MM.1S (cell line): ENCODE results near the gene DENND2D.

Source experiments
- DNase-seq: peaks from one replicate; pipeline ENCODE4 v3.0.0-alpha.2; 2015
- H2AFZ ChIP-seq: fragments of 300-600 bp; sonication (generic); 2 replicates; pipeline ENCODE4 v1.6.0; 2016; ENCODE audit warnings: antibody characterized with exemption, low read length
- H3F3A ChIP-seq: fragments of 300-600 bp; sonication (generic); 2 replicates; pipeline ENCODE4 v1.6.1; 2016; ENCODE audit warnings: mild to moderate bottlenecking, antibody characterized with exemption, low read length, moderate library complexity, mixed read lengths; ENCODE audit not compliant: insufficient read depth
- H3K27ac ChIP-seq: fragments of 300-600 bp; sonication (generic); 2 replicates; pipeline ENCODE4 v1.5.1; 2016; ENCODE audit warnings: mild to moderate bottlenecking, low read length
- H3K27me3 ChIP-seq: fragments of 300-600 bp; sonication (generic); replicated peaks from 2 replicates; pipeline ENCODE4 v1.6.0; 2016; ENCODE audit warnings: low read length; ENCODE audit not compliant: insufficient read depth
- H3K36me3 ChIP-seq: fragments of 300-600 bp; sonication (generic); replicated peaks from 2 replicates; pipeline ENCODE4 v1.6.1; 2016; ENCODE audit warnings: mild to moderate bottlenecking, low read length, mixed read lengths; ENCODE audit not compliant: insufficient read depth
- H3K4me1 ChIP-seq: fragments of 300-600 bp; sonication (generic); 2 replicates; pipeline ENCODE4 v1.6.1; 2016; ENCODE audit warnings: low read length, mixed read lengths
- H3K4me2 ChIP-seq: fragments of 300-600 bp; sonication (generic); 2 replicates; pipeline ENCODE4 v1.6.0; 2016; ENCODE audit warnings: low read depth, low read length
- H3K4me3 ChIP-seq: fragments of 300-600 bp; sonication (generic); 2 replicates; pipeline ENCODE4 v1.5.1; 2016; ENCODE audit warnings: low read length, mixed read lengths
- H3K79me2 ChIP-seq: fragments of 300-600 bp; sonication (generic); 2 replicates; pipeline ENCODE4 v1.6.1; 2016; ENCODE audit warnings: mixed run types, low read length, mixed read lengths
- H3K9ac ChIP-seq: fragments of 300-600 bp; sonication (generic); 2 replicates; pipeline ENCODE4 v1.6.1; 2016; ENCODE audit warnings: low read length, mixed read lengths
- H3K9me2 ChIP-seq: fragments of 300-600 bp; sonication (generic); replicated peaks from 2 replicates; pipeline ENCODE4 v1.6.1; 2016; ENCODE audit warnings: mild to moderate bottlenecking, low read length, mixed read lengths; ENCODE audit not compliant: insufficient read depth
- H3K9me3 ChIP-seq: fragments of 300-600 bp; sonication (generic); replicated peaks from 2 replicates; pipeline ENCODE4 v1.6.1; 2016; ENCODE audit warnings: mild to moderate bottlenecking, low read length, mixed read lengths; ENCODE audit not compliant: insufficient read depth
- H4K20me1 ChIP-seq: fragments of 300-600 bp; sonication (generic); 2 replicates; pipeline ENCODE4 v1.6.1; 2016; ENCODE audit warnings: mild to moderate bottlenecking, low read length, moderate library complexity, mixed read lengths; ENCODE audit not compliant: insufficient read depth
- EZH2 ChIP-seq: fragments of 300-600 bp; sonication (generic); optimal IDR thresholded peaks from 2 replicates; pipeline ENCODE3; 2017; ENCODE audit warnings: low read depth, mild to moderate bottlenecking, antibody characterized with exemption, low read length, mixed read lengths
- EZH2phosphoT487 ChIP-seq: fragments of 300-600 bp; sonication (generic); IDR thresholded peaks from 2 replicates; pipeline ENCODE4 v1.6.1; 2018; ENCODE audit warnings: antibody characterized with exemption, low read length
- TF ChIP-seq, protein P1 (sequence below): fragments of 300-600 bp; sonication (generic); IDR thresholded peaks from 2 replicates; pipeline ENCODE4 v1.5.1; 2016; ENCODE audit warnings: antibody characterized with exemption, low read length, mixed read lengths

Gene DENND2D

DNA sequence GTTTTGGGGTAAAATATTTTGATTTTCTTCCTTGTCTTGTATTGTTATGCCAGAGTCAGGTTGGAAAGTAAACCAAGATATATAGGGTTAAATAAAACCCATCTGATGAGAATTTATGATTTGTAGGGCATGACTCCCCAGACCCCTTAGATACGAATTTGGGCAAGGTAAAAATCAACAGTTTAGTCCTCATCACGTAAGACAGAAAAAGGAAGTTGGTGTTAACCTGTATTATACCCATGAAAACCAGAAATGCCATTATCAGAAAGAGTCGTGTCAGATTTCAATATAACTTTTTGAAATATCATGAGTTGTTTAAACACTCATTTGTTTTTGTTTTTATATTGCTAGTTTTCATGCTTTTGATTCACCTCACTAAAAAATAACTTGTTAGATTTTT lies 48.6 kb downstream of the DENND2D start:
- no peaks in the 10 kb centered on the region for H3K9me2 ChIP-seq
- no peak overlapping the region for H3K9ac ChIP-seq
- no peak for DNase-seq
- no peaks in the 10 kb centered on the region for H3K27me3 ChIP-seq
- H3K79me2 ChIP-seq: peaks cover 23% of the 10 kb centered on the region
- no peaks in the 10 kb centered on the region for H3K36me3 ChIP-seq
- H3K4me1 ChIP-seq: no peaks in the 10 kb centered on the region
- no peak overlapping the region for H2AFZ ChIP-seq
- H3K4me2 ChIP-seq: no peak overlapping the region
- no peak overlapping the region for H3K4me3 ChIP-seq
- no peaks in the 10 kb centered on the region for H3K9me3 ChIP-seq
- H4K20me1 ChIP-seq: no peaks in the 10 kb centered on the region
- TF ChIP-seq EZH2 (no peak), EZH2phosphoT487 (no peak)
- TF ChIP-seq, protein P1, sequence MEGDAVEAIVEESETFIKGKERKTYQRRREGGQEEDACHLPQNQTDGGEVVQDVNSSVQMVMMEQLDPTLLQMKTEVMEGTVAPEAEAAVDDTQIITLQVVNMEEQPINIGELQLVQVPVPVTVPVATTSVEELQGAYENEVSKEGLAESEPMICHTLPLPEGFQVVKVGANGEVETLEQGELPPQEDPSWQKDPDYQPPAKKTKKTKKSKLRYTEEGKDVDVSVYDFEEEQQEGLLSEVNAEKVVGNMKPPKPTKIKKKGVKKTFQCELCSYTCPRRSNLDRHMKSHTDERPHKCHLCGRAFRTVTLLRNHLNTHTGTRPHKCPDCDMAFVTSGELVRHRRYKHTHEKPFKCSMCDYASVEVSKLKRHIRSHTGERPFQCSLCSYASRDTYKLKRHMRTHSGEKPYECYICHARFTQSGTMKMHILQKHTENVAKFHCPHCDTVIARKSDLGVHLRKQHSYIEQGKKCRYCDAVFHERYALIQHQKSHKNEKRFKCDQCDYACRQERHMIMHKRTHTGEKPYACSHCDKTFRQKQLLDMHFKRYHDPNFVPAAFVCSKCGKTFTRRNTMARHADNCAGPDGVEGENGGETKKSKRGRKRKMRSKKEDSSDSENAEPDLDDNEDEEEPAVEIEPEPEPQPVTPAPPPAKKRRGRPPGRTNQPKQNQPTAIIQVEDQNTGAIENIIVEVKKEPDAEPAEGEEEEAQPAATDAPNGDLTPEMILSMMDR: no peak
- no peaks in the 10 kb centered on the region for H3F3A ChIP-seq
- no peak overlapping the region for H3K27ac ChIP-seq

DNA sequence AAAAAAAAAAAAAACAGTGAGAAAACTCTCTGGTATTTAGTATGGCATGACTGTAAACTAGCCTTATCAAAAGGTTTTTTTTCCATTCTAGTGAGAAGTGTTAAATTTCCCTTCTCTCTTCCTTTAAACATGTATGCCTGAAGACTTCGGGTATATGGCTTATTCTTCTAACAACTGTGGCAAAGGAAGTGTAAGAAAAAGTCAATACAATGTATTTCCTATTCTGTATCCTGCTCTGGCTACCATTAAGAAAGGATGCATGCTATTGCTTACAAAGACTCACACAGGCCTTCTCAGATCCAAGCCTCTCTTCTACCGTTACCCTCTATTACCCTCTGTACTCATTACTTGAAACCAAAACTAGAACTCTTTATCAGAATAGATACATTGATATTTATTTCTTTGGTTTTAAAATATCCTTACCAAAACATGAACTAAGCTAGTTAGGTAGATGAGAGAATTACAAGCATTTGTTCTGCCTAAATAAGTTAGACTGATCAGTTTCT lies 52.0 kb downstream of the DENND2D start:
- no peaks in the 10 kb centered on the region for H3K36me3 ChIP-seq
- no peaks in the 10 kb centered on the region for H3K9me2 ChIP-seq
- no peak for DNase-seq
- H3K9me3 ChIP-seq: no peaks in the 10 kb centered on the region
- TF ChIP-seq EZH2 (no peak), EZH2phosphoT487 (no peak)
- TF ChIP-seq, protein P1: no peak
- H4K20me1 ChIP-seq: no peaks in the 10 kb centered on the region
- H3K79me2 ChIP-seq: peaks cover 33% of the 10 kb centered on the region
- H3K4me1 ChIP-seq: no peaks in the 10 kb centered on the region
- no peaks in the 10 kb centered on the region for H3F3A ChIP-seq
- H3K4me2 ChIP-seq: no peak overlapping the region
- H3K27me3 ChIP-seq: no peaks in the 10 kb centered on the region
- no peak overlapping the region for H3K9ac ChIP-seq
- no peak overlapping the region for H3K27ac ChIP-seq
- H3K4me3 ChIP-seq: no peak overlapping the region
- H2AFZ ChIP-seq: no peak overlapping the region

DNA sequence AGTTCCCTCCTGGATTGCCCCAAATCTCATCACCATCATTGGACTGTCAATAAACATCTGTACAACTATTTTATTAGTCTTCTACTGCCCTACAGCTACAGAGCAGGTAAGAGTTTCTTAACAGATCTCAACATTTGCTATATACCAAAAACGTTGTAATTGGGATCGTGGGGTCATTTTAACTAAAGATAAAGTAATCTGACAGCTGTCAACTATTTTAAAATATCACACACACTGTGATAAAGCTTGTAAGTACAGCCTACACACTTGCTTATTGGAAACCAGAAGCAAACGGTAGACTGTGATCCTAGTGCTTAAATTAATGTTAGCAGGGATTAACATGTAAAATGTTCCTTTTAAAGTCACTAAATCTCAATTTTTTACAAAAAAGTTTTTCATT lies 52.5 kb downstream of the DENND2D start:
- TF ChIP-seq, protein P1: no peak
- TF ChIP-seq EZH2phosphoT487 (no peak), EZH2 (no peak)
- DNase-seq: no peak
- H3K9me3 ChIP-seq: no peaks in the 10 kb centered on the region
- no peak overlapping the region for H2AFZ ChIP-seq
- no peaks in the 10 kb centered on the region for H3K36me3 ChIP-seq
- no peak overlapping the region for H3K27ac ChIP-seq
- no peaks in the 10 kb centered on the region for H3K9me2 ChIP-seq
- H3K4me3 ChIP-seq: no peak overlapping the region
- H4K20me1 ChIP-seq: no peaks in the 10 kb centered on the region
- H3K9ac ChIP-seq: no peak overlapping the region
- H3K79me2 ChIP-seq: peaks cover 35% of the 10 kb centered on the region
- H3K4me1 ChIP-seq: no peaks in the 10 kb centered on the region
- no peaks in the 10 kb centered on the region for H3K27me3 ChIP-seq
- no peak overlapping the region for H3K4me2 ChIP-seq
- no peaks in the 10 kb centered on the region for H3F3A ChIP-seq
